ENCODE measurements around the gene TSC22D1.
"Not testable (repeated sequence)": the region's sequence is repeated elsewhere in the genome, so short reads cannot be mapped to it uniquely, and the experiment has no call there.

DNA sequence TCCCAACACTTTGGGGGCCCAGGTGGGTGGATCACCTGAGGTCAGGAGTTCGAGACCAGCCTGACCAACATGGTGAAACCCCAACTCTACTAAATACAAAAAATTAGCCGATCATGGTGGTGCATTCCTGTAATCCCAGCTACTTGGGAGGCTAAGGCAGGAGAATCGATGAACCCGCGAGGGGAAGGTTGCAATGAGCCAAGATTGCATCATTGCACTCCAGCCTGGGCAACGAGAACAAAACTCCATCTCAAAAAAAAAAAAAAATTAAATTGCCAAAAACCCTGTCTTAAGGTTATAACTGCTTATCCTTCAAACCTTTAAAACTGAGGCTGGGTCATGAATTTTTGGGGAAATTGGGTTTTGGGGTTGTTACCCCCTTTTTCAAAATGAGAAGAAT, 13.3 kb downstream of the TSC22D1 start:
- TF ChIP-seq, protein P1, sequence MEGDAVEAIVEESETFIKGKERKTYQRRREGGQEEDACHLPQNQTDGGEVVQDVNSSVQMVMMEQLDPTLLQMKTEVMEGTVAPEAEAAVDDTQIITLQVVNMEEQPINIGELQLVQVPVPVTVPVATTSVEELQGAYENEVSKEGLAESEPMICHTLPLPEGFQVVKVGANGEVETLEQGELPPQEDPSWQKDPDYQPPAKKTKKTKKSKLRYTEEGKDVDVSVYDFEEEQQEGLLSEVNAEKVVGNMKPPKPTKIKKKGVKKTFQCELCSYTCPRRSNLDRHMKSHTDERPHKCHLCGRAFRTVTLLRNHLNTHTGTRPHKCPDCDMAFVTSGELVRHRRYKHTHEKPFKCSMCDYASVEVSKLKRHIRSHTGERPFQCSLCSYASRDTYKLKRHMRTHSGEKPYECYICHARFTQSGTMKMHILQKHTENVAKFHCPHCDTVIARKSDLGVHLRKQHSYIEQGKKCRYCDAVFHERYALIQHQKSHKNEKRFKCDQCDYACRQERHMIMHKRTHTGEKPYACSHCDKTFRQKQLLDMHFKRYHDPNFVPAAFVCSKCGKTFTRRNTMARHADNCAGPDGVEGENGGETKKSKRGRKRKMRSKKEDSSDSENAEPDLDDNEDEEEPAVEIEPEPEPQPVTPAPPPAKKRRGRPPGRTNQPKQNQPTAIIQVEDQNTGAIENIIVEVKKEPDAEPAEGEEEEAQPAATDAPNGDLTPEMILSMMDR (IDR thresholded peaks at IDR 0.05; ENCODE audit: insufficient read depth, low read length, poor library complexity, severe bottlenecking) = not testable (repeated sequence)
- not testable (repeated sequence) for TF ChIP-seq EZH2phosphoT487 (conservative IDR thresholded peaks at IDR 0.05; ENCODE audit: low read length)

Data from SU-DHL-6 (cell line).